GM19395 (cell line): ENCODE data around the gene PHF5A.
A peak's percentile ranks its signal among the peaks of the same experiment; 100 is the strongest.
"Not testable (repeated sequence)": the region's sequence is repeated elsewhere in the genome, so short reads cannot be mapped to it uniquely, and the experiment has no call there.

Source experiments
- ATAC-seq: cut with Tn5 transposase; IDR thresholded peaks from one replicate; pipeline ENCODE4 v1.9.1; 2021; ENCODE audit warnings: mild to moderate bottlenecking, moderate library complexity; ENCODE audit not compliant: unreplicated experiment

PHF5A gene

GRCh38 chr22:41448189-41448808 is 20.2 kb downstream of the PHF5A start:
- ATAC-seq = peak; percentile 59

DNA sequence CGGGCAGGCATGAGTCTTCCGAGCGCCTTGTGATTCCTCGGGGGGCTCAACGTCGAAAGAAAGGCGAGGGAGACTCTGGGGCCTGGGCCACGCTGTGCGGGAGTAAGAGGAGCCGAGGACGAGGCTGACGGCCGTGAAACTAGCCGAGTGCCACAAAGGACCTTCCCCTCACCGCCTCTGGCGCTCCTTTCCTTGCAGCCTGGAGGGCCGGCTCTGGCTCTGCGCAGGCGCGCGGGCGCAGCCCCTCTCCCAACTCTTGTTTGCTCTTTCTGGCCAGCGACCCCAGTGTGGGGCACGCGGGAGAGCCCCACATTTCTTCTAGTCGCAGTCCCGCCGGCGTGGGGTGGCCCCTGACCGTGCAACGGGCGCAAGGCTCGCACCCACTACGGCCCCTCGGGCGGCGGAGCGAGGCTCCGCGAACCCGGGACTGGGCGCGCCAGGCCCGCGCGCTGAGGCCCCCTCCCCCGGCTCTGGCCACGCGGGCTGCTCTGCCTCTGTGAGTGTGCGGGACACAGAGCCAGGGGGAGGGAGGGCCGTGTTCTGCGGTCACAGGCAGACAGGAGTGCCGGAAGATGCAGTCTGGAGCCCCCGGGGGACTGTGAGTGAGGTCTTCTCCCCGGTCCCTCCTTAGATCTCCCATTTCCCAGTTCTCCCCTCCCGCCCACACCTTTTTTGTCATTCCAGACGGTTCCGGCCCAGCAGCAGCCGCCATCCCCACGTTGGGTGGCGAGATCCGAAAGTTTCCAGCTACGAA is 20.9 kb downstream of the PHF5A start:
- no peak for ATAC-seq

DNA sequence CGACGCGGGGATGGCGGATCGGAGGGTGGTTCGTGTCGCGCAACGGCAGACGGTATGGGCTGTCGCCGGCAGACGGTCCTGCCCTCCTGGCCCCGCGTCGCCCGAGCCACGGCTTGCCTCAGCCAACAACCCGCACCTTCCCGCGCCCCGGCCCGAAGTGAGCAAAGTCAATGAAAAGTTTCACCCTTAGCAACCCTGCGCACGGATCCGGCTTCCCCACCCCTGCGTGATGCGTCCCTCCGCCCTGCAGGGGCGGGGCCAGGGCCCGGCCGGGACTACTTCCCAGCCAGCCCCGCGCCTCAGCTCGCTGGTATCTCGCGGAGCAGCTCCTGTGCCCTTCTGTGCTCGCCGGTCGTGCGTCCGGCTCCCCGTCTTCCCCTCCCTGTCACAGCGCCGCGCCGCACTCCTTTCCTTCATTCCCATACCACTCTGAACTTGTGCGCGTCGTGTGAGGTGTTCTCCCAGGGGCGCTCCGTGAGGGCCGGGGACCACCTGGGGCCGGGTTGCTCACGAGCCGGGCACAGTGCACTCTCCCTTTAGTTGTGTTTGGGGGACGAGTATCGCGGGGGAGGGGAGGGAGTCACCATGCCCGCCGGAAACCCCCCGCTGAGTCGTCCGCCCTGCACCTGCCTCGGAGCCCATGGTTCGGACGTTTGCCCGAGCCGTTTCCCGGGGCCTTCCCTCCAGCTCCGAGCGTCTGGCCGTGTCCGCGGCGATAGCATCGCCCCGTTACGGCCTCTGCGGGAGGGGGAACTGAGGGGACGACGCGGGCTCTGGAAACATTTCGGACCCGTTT is 21.7 kb downstream of the PHF5A start, which contains the start of gene TOB2:
Gene TOB2 (minus strand): TSS at position 163 of the 796 bp plus-strand sequence. CDS start 9,456 bp downstream, outside the sequence.
- peak; percentile 36 for ATAC-seq

GRCh38 chr22:41446057-41446501 is 22.4 kb downstream of the PHF5A start:
- no peak for ATAC-seq

- no peak for ATAC-seq
Observed at GRCh38 chr22:41445129-41446056, 23.1 kb downstream of the PHF5A start.

DNA sequence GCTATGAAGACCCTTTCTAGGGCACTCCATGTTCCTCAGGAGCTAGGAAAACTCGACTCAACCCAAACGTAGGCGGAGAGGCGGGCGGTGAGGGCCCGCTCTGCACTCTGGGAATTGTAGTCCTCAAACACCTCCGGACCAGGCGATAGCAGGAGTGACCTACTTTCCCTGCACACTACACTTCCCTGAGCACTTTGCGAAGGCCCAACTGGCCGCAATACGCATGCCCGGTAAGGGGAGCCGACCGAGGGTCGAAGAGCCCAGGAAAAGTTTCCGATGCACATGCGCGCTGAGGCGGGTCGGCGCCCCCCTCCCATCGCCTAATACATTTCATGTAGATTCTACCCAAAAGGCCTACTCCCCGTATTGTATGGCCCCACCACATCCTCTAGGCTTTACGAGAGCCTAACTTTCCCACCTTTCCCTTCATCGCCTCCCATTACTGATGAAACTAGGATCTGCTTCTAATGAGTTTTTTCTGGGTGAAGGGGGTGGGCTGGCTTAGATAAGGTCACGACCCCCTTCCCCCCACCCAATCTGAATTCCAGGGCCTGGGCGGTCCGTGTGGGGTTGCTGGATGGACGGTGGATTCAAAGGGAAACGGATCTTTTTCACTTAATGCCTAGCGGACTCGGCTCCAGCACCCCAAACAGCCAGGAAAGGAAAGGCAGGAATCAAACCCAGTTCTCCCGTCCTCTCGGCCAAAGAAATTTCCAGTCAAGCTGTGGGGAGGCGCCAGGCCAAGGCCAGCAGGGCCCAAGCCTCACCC is 23.9 kb downstream of the PHF5A start:
- ATAC-seq = peak; percentile 49

DNA sequence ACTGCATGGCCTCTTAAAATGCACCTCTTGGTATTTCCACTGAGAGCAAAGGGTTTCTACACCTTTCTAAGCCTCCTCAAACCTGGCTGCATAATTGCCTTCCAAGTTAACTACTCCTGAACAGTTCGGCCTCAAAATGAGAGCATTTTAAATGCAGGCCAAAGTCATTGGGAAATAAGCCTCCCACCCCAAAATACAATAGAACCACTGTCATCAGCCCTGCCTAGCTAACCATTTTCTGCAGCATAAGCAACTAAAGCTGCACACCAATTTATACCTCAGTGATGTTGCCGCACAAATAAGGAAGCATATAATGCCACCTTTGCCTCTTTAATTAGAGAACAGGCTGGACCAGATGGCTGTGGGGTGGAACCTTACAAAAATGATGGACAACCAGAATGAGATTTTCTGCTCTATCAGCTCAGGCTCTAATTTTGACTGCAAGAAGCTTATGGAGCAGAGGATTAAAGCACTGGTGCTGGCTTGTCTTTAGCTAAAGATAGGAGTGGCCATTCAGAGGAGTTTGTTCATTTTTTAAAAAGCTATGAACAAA is 26.2 kb downstream of the PHF5A start:
- ATAC-seq = no peak

DNA sequence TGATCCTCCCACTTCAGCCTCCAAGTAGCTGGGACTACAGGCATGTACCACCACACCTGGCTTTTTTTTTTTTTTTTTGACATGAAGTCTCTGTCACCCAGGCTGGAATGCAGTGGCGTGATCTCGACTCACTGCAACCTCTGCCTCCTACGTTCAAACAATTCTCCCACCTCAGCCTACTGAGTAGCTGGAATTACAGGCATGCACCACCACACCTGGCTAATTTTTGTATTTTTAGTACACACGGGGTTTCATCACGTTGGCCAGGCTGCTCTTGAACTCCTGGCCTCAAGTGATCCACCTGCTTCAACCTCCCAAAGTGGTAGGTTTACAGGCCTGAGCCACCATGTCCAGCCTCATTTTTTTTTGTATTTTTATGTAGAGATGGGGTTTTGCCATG is 28.0 kb downstream of the PHF5A start:
- ATAC-seq = not testable (repeated sequence)

DNA sequence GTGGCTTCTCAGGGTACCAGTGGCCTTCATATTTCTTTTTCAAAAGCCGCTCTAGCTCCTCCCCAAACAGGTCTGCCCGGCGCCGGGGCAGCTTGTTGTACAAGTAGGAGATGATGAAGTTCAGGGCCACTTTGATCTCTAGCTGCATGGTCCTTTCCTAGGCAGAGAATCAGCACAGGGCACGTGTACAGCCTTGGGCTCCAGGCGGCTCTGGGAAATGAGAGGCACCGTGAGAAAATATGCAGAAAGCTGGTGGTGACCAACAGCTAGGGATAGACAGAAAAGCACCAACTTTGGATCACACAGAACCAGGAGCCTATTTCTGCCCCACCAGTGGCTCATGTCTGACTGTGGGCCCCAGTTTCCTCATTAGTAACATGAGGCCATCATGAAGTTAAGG is 31.3 kb downstream of the PHF5A start:
- no peak for ATAC-seq

DNA sequence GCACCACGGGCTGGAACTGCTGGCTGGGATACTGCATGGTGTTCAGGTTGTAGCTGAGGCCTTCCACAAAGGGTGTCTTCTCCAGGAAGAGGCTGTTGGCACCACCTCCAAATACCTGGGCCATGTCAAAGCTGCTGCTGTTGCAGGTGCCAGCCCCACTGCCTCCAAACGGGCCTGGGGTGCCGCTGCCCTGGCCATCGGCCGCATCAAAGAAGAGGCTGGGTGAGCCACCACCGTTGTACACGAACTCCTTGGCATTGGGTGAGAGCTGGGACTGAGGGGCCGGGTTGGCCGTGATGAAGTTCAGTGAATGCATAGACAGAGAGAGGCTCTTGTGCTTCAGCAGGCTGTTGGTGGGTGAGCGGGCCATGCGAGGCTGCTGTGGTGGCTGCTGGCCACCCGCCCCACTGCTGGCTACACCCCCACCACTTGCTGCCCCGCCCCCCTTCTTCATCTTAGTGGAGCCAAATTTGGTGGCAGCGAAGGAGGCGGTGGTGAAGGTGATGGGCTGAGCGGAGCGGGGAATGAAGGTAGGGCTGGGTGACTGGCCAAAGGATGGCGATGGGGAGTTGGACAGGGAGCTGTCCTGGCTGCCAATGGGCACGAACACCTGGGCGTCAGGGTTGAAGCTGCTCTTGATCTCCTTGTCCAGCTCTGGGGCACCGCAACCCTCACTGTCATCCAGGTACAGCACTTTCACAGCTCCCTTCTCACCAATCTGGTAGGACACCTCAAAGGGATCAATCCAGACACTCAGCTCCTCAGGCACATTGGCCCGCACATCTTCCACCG is 32.0 kb downstream of the PHF5A start:
- no peak for ATAC-seq

- ATAC-seq = no peak
Observed at GRCh38 chr22:41435560-41435959, 32.9 kb downstream of the PHF5A start.

GRCh38 chr22:41434361-41435003 is 34.0 kb downstream of the PHF5A start:
- ATAC-seq = not testable (repeated sequence)

GRCh38 chr22:41433480-41433879 is 35.0 kb downstream of the PHF5A start:
- ATAC-seq = not testable (repeated sequence)

DNA sequence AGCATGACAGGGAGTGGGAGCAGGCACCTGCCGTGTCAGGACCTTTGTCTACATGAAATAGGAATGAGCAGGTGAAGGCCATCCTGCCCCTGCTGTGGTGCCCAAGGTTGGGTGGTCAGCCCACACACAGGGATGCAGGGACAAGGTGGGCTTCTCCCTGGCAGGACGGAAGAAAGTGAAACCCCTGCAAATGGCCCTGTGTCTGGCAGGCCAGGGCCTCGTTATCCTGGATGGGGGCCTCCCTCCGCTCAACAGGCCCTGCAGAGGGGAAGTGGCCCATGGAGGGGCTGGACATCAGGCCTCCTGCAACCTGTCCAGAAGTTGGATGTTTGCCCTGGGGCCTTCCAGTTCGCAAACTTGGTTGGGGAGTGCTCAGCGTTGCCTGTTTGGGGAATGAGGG is 36.8 kb downstream of the PHF5A start:
- ATAC-seq = no peak

DNA sequence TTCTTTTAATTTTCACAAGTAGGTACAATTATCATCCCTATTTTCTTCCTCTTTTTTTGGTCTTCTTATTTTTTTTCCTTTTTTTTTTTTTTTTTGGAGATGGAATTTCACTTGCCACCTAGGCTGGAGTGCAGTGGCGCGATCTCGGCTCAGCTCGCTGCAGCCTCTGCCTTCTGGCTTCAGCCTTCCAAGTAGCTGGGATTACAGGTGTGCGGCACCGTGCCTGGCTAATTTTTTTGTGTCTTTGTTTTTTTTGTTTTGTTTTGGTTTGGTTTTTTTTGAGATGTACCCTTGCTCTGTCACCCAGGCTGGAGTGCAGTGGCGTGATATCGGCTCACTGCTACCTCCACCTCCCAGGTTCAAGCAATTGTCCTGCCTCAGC is 38.5 kb downstream of the PHF5A start:
- ATAC-seq = no peak

- ATAC-seq = no peak
Observed at GRCh38 chr22:41429232-41429950, 39.1 kb downstream of the PHF5A start.

DNA sequence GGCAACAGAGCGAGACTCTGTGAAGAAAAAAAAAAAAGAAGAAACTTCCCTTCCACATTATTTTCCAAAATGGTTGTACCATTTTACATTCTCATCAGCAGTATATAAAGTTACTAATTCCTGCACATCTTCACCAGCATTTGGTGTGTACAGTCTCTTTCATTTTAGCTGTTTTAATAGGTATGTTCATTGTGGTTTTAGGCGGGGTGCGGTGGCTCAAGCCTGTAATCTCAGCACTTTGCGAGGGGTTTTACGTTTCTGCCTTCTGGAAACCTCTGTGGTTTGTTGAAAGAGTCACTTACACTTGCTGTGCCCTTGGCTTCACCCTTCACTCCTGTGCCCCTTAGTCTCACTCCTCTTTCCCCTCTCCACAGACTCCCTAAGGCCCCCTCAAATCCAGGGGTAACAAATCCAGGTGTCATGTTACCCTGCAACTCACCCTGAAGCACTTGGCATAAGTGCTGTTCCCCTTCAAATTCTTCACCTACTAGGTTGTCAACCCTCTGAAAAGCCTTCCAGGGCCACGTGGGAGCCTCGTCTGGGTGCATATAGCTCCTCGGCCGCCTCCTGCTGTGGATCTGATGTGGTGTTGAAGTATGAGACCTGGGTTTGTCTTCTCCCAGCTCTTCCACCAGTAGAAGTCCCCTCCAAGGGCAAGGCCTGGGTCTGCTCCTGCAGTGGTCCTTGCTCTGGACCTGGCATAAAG is 42.7 kb downstream of the PHF5A start:
- ATAC-seq = no peak
